Epithelial cell of proximal tubule (primary cell): ENCODE measurements around the gene MOB1B. TPM values are rescaled to one million over a fixed set of nuclear protein-coding genes. Genes with fewer than 3 reads are reported as not detected.

ENCODE experiments used
- DNase-seq: peaks from one replicate; pipeline ENCODE4 v3.0.0-alpha.2; 2011; ENCODE audit warnings: low read depth
- H3K4me3 ChIP-seq: 2 replicates; pipeline ENCODE4 v1.5.1; 2011; ENCODE audit warnings: low read depth, mild to moderate bottlenecking, low read length
- CTCF ChIP-seq: conservative IDR thresholded peaks from 2 replicates; pipeline ENCODE4 v1.5.1; 2012; ENCODE audit warnings: low read depth, mild to moderate bottlenecking, low read length
- total RNA-seq: library from RNA; depleted of rRNA; stranded (reverse); fragments of >200 nt; gene quantifications from 2 replicates; pipeline ENCODE4 v1.2.3, GENCODE V29; 2015

Gene MOB1B
- total RNA-seq, 1 donor from 2014 or later, result 8.3 TPM

GRCh38 chr4:70936200-70936787 lies 34.1 kb downstream of the MOB1B start:
- no peak overlapping the region for H3K4me3 ChIP-seq
- TF ChIP-seq CTCF, result no peak
- DNase-seq, result no peak

- TF ChIP-seq CTCF, result no peak
- no peak for DNase-seq
- H3K4me3 ChIP-seq, result no peak overlapping the region
Observed at GRCh38 chr4:70938086-70938485, 35.9 kb downstream of the MOB1B start.

GRCh38 chr4:70940134-70940533 lies 38.0 kb downstream of the MOB1B start:
- DNase-seq, result no peak
- no peak overlapping the region for H3K4me3 ChIP-seq
- peak; percentile 8 for TF ChIP-seq CTCF

- no peak for TF ChIP-seq CTCF
- no peak for DNase-seq
- H3K4me3 ChIP-seq, result no peak overlapping the region
Observed at GRCh38 chr4:70943114-70943513, 40.9 kb downstream of the MOB1B start.

GRCh38 chr4:70945046-70945445 lies 42.9 kb downstream of the MOB1B start:
- no peak for DNase-seq
- no peak overlapping the region for H3K4me3 ChIP-seq
- no peak for TF ChIP-seq CTCF

- DNase-seq, result no peak
- no peak for TF ChIP-seq CTCF
- no peak overlapping the region for H3K4me3 ChIP-seq
Observed at GRCh38 chr4:70945452-70946055, 43.4 kb downstream of the MOB1B start.

GRCh38 chr4:70946939-70947338 lies 44.8 kb downstream of the MOB1B start:
- TF ChIP-seq CTCF, result no peak
- H3K4me3 ChIP-seq, result no peak overlapping the region
- DNase-seq, result no peak
